Peyer's patch (tissue), 4 donors: Measurements from ENCODE around the gene DEGS2. TPM values are rescaled to one million over a fixed set of nuclear protein-coding genes. Genes with fewer than 3 reads are reported as not detected.
A peak's percentile ranks its signal among the peaks of the same experiment; 100 is the strongest.

Experiments
- DNase-seq, 3 donors: peaks; one replicate each; pipeline ENCODE4 v3.0.0-alpha.2; 2017 to 2019
- H3K27ac ChIP-seq, 4 donors: fragments of 200-600 bp; sonication (generic); one replicate each; pipeline ENCODE4 v1.5.1; 2016 to 2019
- H3K27me3 ChIP-seq, 2 donors: fragments of 200-600 bp; sonication (generic); one replicate each; pipeline ENCODE4 v1.5.1; 2019
- H3K36me3 ChIP-seq, 3 donors: fragments of 200-600 bp; sonication (generic); one replicate each; pipeline ENCODE4 v1.5.1; 2016 to 2019
- H3K4me1 ChIP-seq, 4 donors: fragments of 200-600 bp; sonication (generic); one replicate each; pipeline ENCODE4 v1.5.1; 2016 to 2019
- H3K4me3 ChIP-seq, 4 donors: fragments of 200-600 bp; sonication (generic); 1 replicate in 3 of 4; 2 replicates in 1 of 4; pipeline ENCODE4 v1.5.1; 2016 to 2019; ENCODE audit warnings: mild to moderate bottlenecking in 1 of 4
- H3K9me3 ChIP-seq, 4 donors: fragments of 200-600 bp; sonication (generic); one replicate each; pipeline ENCODE4 v1.5.1; 2016 to 2019; ENCODE audit warnings: mild to moderate bottlenecking in 1 of 4
- POLR2A ChIP-seq, 2 donors: fragments of 450-650 bp; IDR thresholded peaks; one replicate each; pipeline ENCODE4 v1.5.1; 2017; ENCODE audit warnings: antibody characterized with exemption in 2 of 2, mild to moderate bottlenecking in 2 of 2, moderate library complexity in 2 of 2
- small RNA-seq, 2 donors: library from RNA; depleted of rRNA; stranded (forward); fragments of <200 nt; gene quantifications; one replicate each; pipeline ENCODE3, GENCODE V24; 2016
- total RNA-seq, 4 donors: library from RNA; depleted of rRNA; stranded (reverse); fragments of >200 nt; gene quantifications; one replicate each; pipeline ENCODE4 v1.1.0, GENCODE V29; 2016
- TF ChIP-seq, protein P1 (sequence below), 6 experiments: fragments of 450-650 bp in 4 of 6; fragments of 200-600 bp in 2 of 6; sonication (generic) in 1 of 6; IDR thresholded peaks; one replicate each; pipeline ENCODE4 v1.5.1; 2017 to 2019; ENCODE audit warnings: antibody characterized with exemption in 6 of 6, mild to moderate bottlenecking in 3 of 6, moderate library complexity in 1 of 6

DEGS2 gene
- total RNA-seq, 4 donors from 2014 or later, result 13.2 to 96.5 (median 77.8) TPM

DNA sequence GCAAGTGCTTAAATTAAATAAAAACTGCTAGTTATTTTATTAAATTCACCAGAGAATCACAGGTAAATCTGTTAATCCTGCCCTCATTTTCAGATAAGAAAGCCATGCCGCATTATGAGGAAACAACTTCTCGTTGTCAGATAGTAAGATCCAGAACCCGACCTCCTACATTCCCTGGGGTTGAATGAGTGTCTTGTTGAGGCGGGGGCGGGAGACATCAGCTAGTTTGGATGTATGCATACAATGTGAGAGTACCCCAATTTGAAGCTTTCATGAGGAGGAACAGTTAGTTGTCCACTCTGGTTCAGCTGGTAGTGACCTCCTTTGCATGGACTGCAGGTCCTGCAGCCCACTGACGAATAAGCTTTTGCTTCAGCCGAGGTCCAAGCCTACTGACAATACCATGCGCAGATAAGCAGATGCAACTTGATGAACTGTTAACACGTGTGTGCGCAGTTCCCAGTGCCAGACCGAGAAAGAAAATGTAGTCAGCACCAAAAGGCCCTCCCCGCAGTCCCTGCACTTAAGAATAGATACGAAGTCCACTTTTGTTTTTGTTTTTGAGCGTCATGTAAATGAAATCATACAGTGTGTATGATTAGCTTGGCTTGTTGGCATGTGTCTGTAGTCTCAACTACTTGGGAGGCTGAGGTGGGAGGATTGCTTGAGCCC is 59.3 kb downstream of the DEGS2 start:
- Histone ChIP-seq H3K36me3 (peaks cover 0 to 11% (median 0%) of the 10 kb centered on the region in 3 donors), H3K27ac (no peak overlapping the region), H3K4me1 (peaks cover 0 to 21% (median 3%) of the 10 kb centered on the region in 4 donors), H3K27me3 (no peaks in the 10 kb centered on the region), H3K4me3 (no peak overlapping the region), H3K9me3 (no peaks in the 10 kb centered on the region)
- TF ChIP-seq, protein P1, sequence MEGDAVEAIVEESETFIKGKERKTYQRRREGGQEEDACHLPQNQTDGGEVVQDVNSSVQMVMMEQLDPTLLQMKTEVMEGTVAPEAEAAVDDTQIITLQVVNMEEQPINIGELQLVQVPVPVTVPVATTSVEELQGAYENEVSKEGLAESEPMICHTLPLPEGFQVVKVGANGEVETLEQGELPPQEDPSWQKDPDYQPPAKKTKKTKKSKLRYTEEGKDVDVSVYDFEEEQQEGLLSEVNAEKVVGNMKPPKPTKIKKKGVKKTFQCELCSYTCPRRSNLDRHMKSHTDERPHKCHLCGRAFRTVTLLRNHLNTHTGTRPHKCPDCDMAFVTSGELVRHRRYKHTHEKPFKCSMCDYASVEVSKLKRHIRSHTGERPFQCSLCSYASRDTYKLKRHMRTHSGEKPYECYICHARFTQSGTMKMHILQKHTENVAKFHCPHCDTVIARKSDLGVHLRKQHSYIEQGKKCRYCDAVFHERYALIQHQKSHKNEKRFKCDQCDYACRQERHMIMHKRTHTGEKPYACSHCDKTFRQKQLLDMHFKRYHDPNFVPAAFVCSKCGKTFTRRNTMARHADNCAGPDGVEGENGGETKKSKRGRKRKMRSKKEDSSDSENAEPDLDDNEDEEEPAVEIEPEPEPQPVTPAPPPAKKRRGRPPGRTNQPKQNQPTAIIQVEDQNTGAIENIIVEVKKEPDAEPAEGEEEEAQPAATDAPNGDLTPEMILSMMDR (IDR thresholded peaks at IDR 0.05), result no peak
- peak in 1 of 3 donors; percentile 26 for DNase-seq

DNA sequence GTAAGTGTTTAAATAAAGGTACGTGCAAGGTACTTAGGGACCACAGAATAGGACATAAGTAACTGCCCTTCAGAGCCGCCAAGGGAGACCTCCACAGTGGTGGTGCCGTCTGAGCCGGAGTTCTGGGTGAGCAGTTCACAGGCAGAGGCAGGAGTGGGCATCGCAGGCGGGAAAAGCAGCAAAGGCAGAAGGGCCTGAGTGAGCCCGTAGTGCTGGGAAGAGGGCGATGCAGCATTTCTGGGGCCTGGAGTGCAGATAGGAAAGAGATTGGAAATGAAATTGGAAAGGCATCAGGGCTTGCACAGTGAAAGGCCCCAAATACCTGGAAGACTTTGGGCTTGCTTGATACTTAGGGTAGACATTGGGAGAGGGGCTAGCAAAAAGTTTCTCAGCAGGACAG is 61.3 kb downstream of the DEGS2 start:
- H3K4me1 ChIP-seq, result peaks cover 0 to 10% (median 0%) of the 10 kb centered on the region in 4 donors
- H3K27ac ChIP-seq, result no peak overlapping the region
- no peaks in the 10 kb centered on the region for H3K27me3 ChIP-seq
- DNase-seq, result no peak
- H3K9me3 ChIP-seq, result no peaks in the 10 kb centered on the region
- H3K36me3 ChIP-seq, result peaks cover 0 to 11% (median 0%) of the 10 kb centered on the region in 3 donors
- TF ChIP-seq, protein P1 (IDR thresholded peaks at IDR 0.05), result no peak
- TF ChIP-seq POLR2A (IDR thresholded peaks at IDR 0.05), result no peak
- no peak overlapping the region for H3K4me3 ChIP-seq

DNA sequence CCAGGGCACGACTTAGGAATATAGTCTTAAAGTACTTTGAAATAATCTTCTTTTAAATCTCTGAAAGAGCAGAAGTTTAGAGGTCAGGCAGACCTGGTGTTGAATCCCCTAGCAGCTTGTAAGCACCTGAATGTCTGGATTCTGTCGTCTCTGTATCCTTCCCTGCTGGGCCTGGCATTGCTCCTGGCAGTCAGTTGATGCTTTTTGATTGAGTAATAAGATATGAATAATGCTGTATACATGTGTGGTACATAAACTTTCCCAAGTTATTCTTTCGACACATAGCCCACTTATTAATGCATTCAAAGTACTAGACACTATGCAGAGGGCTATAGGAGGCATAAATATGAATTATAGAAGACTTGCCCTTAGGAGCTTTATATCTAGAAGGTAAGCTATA is 62.8 kb downstream of the DEGS2 start:
- peaks cover 0 to 11% (median 0%) of the 10 kb centered on the region in 3 donors for H3K36me3 ChIP-seq
- H3K4me1 ChIP-seq, result no peaks in the 10 kb centered on the region
- DNase-seq, result no peak
- no peaks in the 10 kb centered on the region for H3K9me3 ChIP-seq
- no peaks in the 10 kb centered on the region for H3K27me3 ChIP-seq
- TF ChIP-seq POLR2A (IDR thresholded peaks at IDR 0.05), result no peak
- TF ChIP-seq, protein P1 (IDR thresholded peaks at IDR 0.05), result no peak
- H3K4me3 ChIP-seq, result no peak overlapping the region
- no peak overlapping the region for H3K27ac ChIP-seq

Small RNAs within 50 kb of the gene (small RNA-seq; reads per million reads assigned to genes)
- gene MIR151B, result 1.5 to 3.4 reads per million in 2 donors
- gene MIR342, result 255 to 555 reads per million in 2 donors

Other genes with a start within 250 kb of the DEGS2 start
- gene EVL, start 94.2 kb downstream of the DEGS2 start, total RNA-seq, result 100 to 1,000 TPM in 2 of 4 donors, 10 to 100 TPM in 2; 44.9 to 409 (median 110) TPM
- 10 to 100 TPM; 42.0 to 63.5 (median 50.9) TPM for gene YY1, start 79.5 kb upstream of the DEGS2 start, total RNA-seq
- gene SLC25A29, start 146.8 kb upstream of the DEGS2 start, total RNA-seq, result 10 to 100 TPM; 11.0 to 74.5 (median 32.0) TPM
- 1 to 10 TPM in 1 of 4 donors, under 1 TPM in 1, not detected in 2; 0.54 to 1.2 TPM for gene SLC25A47, start 163.7 kb upstream of the DEGS2 start, total RNA-seq
- gene WDR25, start 216.8 kb upstream of the DEGS2 start, total RNA-seq, result 10 to 100 TPM in 2 of 4 donors, 1 to 10 TPM in 2; 1.7 to 11.7 (median 10.3) TPM